ENCODE results near the gene NAA20.

NAA20 gene

DNA sequence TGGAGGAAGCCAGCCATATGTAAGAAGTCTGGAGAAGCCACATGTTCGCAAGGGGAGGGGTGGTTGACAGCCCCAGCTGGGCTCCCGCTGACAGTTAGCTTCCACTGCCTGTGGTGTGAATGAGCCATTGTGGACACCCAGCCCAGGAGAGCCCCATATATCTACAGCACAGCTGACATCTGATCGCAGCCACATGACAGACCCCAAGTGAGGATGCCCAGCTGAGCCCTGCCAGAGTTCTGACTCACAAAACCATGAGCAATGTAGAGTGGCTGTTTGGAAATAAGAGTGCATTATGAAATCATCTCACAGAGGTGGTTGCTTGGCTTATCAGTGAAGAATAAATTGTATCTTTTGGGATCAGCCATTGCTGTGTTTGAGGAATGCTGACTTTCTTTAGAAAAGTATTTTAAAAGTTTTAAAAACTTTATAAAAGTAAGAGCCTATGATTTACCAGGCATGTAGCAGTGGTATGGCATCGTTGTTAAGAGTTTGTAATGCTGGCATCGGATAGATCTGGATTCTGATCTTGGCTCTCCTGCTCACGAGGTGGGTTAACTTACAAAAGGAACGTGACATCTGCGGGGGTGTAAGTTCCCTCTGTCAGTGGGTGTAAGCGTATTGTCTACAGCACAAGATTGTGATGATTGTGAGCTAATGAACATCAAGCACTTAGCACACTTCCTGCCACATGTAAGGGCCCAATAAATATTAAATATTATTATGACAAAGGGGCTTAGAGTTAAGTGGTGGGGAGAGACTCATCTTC is 59.3 kb downstream of the NAA20 start:
- no peak overlapping the region for H3K9ac ChIP-seq (ENCODE audit: low read length)
- no peak overlapping the region for H2AK5ac ChIP-seq (ENCODE audit: low read length)
- no peak overlapping the region for H3K18ac ChIP-seq (ENCODE audit: low read length)
- no peak overlapping the region for H2BK15ac ChIP-seq (replicated peaks; ENCODE audit: low read depth)
- no peaks in the 10 kb centered on the region for H3K79me1 ChIP-seq (ENCODE audit: low read length)
- no peaks in the 10 kb centered on the region for H3K4me1 ChIP-seq (ENCODE audit: control insufficient read depth, low read depth, low read length)
- H3K4me2 ChIP-seq (ENCODE audit: low read length): no peak overlapping the region
- no peaks in the 10 kb centered on the region for H3K79me2 ChIP-seq (ENCODE audit: control insufficient read depth, insufficient read depth, low read length)
- H2BK120ac ChIP-seq (ENCODE audit: low read depth, low read length): no peak overlapping the region
- H2BK5ac ChIP-seq (ENCODE audit: low read length): no peak overlapping the region
- no peak overlapping the region for H3K23ac ChIP-seq (ENCODE audit: low read length)
- no peak overlapping the region for H3K4ac ChIP-seq (ENCODE audit: low read depth, low read length)
- H3K27me3 ChIP-seq (ENCODE audit: insufficient read depth, low read length, poor library complexity): no peaks in the 10 kb centered on the region
- no peak for DNase-seq
- no peak overlapping the region for H4K5ac ChIP-seq (ENCODE audit: low read length)
- H3K56ac ChIP-seq (ENCODE audit: low read length): no peak overlapping the region
- no peak overlapping the region for H4K8ac ChIP-seq (ENCODE audit: low read depth, low read length)
- H3K4me3 ChIP-seq (ENCODE audit: low read length): no peak overlapping the region
- no CpG with 5 or more reads among the region's 9 CpGs for WGBS (ENCODE audit: extremely low coverage, insufficient coverage, low lambda C conversion rate)
- no peak overlapping the region for H3K27ac ChIP-seq (ENCODE audit: low read depth, low read length)
- H3K36me3 ChIP-seq (ENCODE audit: control insufficient read depth, insufficient read depth, low read length): no peaks in the 10 kb centered on the region

DNA sequence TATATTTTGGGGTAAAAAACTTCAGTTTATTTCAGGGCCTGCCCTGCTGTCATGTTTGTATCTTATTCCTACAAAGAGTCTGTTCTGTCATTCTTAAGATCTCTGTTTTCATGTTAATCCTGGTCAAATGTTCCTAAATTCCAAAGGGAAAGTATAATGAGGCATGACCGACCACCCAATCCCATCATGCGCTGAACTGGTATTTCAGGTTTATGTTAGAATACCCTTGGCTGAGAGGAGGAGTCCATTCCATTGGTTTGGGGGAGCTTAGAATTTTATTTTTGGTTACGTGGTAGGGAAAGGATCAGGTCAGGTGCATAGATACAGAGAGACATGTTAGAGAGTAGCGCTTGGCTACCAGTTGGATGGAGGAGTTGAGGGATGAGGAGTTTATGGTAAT is 60.9 kb downstream of the NAA20 start:
- no CpG with 5 or more reads among the region's 4 CpGs for WGBS (ENCODE audit: extremely low coverage, insufficient coverage, low lambda C conversion rate)

DNA sequence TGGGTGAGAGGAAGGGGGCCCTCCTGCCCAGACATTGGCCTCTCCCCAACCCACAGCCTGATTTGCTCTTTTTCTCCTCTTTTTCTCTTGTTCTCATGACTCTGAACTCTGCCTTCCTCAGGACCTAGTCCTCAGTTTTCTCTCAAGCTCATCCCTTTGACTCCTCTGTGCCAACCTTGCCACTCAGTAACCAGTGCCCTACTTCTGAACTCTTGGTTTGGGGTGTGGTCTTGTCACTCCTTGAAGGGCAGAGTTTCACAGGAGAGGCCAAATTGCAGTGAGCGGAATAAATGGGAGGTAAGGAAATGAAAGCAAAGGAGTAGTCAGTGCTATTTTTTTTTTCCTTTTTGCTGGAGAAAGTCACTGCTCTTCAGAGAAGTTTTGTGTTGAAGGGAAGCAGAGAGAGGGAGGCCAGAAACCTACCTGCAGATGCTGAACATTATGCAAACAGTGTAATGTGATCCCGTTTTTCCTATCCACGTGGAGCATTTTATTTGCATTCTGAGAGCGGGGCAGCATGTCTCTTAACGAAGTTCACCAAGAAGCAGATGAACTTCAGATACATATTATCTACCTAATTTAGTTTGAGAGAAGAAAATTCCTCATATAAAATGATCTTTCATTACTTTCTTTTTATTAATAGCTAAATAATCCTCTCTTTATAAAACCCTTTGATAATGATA is 62.1 kb downstream of the NAA20 start:
- Histone ChIP-seq H2BK5ac (ENCODE audit: low read length) (no peak overlapping the region), H3K4ac (ENCODE audit: low read depth, low read length) (no peak overlapping the region), H3K56ac (ENCODE audit: low read length) (no peak overlapping the region), H3K18ac (ENCODE audit: low read length) (no peak overlapping the region), H3K79me2 (ENCODE audit: control insufficient read depth, insufficient read depth, low read length) (no peaks in the 10 kb centered on the region), H4K8ac (ENCODE audit: low read depth, low read length) (no peak overlapping the region), H3K23ac (ENCODE audit: low read length) (no peak overlapping the region), H2BK120ac (ENCODE audit: low read depth, low read length) (no peak overlapping the region), H2BK15ac (replicated peaks; ENCODE audit: low read depth) (no peak overlapping the region), H3K4me3 (ENCODE audit: low read length) (no peak overlapping the region), H4K5ac (ENCODE audit: low read length) (no peak overlapping the region), H3K9ac (ENCODE audit: low read length) (no peak overlapping the region), H2AK5ac (ENCODE audit: low read length) (no peak overlapping the region), H3K4me1 (ENCODE audit: control insufficient read depth, low read depth, low read length) (no peaks in the 10 kb centered on the region), H3K27me3 (ENCODE audit: insufficient read depth, low read length, poor library complexity) (no peaks in the 10 kb centered on the region), H3K4me2 (ENCODE audit: low read length) (no peak overlapping the region), H3K36me3 (ENCODE audit: control insufficient read depth, insufficient read depth, low read length) (no peaks in the 10 kb centered on the region), H3K79me1 (ENCODE audit: low read length) (no peaks in the 10 kb centered on the region), H3K27ac (ENCODE audit: low read depth, low read length) (no peak overlapping the region)
- DNase-seq: no peak
- WGBS (ENCODE audit: extremely low coverage, insufficient coverage, low lambda C conversion rate): no CpG with 5 or more reads among the region's 5 CpGs

More for the DNA sequence above, 60.9 kb downstream of the NAA20 start:
- H3K79me2 ChIP-seq (ENCODE audit: control insufficient read depth, insufficient read depth, low read length): no peaks in the 10 kb centered on the region
- H2BK120ac ChIP-seq (ENCODE audit: low read depth, low read length): no peak overlapping the region
- no peak overlapping the region for H2BK5ac ChIP-seq (ENCODE audit: low read length)
- H3K4ac ChIP-seq (ENCODE audit: low read depth, low read length): no peak overlapping the region
- H4K8ac ChIP-seq (ENCODE audit: low read depth, low read length): no peak overlapping the region
- no peaks in the 10 kb centered on the region for H3K79me1 ChIP-seq (ENCODE audit: low read length)
- peak; percentile 11 for DNase-seq
- no peak overlapping the region for H4K5ac ChIP-seq (ENCODE audit: low read length)
- no peaks in the 10 kb centered on the region for H3K4me1 ChIP-seq (ENCODE audit: control insufficient read depth, low read depth, low read length)
- no peak overlapping the region for H3K9ac ChIP-seq (ENCODE audit: low read length)
- no peaks in the 10 kb centered on the region for H3K27me3 ChIP-seq (ENCODE audit: insufficient read depth, low read length, poor library complexity)
- no peak overlapping the region for H3K4me2 ChIP-seq (ENCODE audit: low read length)
- H3K18ac ChIP-seq (ENCODE audit: low read length): no peak overlapping the region
- no peak overlapping the region for H3K4me3 ChIP-seq (ENCODE audit: low read length)
- H3K36me3 ChIP-seq (ENCODE audit: control insufficient read depth, insufficient read depth, low read length): no peaks in the 10 kb centered on the region
- H3K23ac ChIP-seq (ENCODE audit: low read length): no peak overlapping the region
- H2BK15ac ChIP-seq (replicated peaks; ENCODE audit: low read depth): no peak overlapping the region
- no peak overlapping the region for H3K56ac ChIP-seq (ENCODE audit: low read length)
- no peak overlapping the region for H3K27ac ChIP-seq (ENCODE audit: low read depth, low read length)
- no peak overlapping the region for H2AK5ac ChIP-seq (ENCODE audit: low read length)
